Measurements from ENCODE around the gene ABHD12.

- no peak for TF ChIP-seq CTCF (conservative IDR thresholded peaks at IDR 0.05 in 1 of 2, IDR thresholded peaks at IDR 0.05 in 1 of 2; ENCODE audit: extremely low read depth in 1 of 2, insufficient read depth in 1 of 2, low read depth in 1 of 2, low read length in 2 of 2)
- no peak for TF ChIP-seq EZH2 (IDR thresholded peaks at IDR 0.05; ENCODE audit: borderline replicate concordance, low read length)
These were observed 9.6 kb downstream of the ABHD12 start for GRCh38 chr20:25380945-25381614.

Data from mammary epithelial cell (primary cell).